Neural progenitor cell (in vitro differentiated cells): ENCODE results near the gene ZBTB24.

Source experiments
- EZH2 ChIP-seq: fragments of 200-600 bp; sonication (generic); IDR thresholded peaks from 2 replicates; pipeline ENCODE4 v1.6.1; 2017; ENCODE audit warnings: antibody characterized with exemption, mild to moderate bottlenecking, moderate library complexity
- EZH2phosphoT487 ChIP-seq: fragments of 200-600 bp; sonication (generic); IDR thresholded peaks from 2 replicates; pipeline ENCODE4 v1.6.1; 2017; ENCODE audit warnings: antibody characterized with exemption
- TF ChIP-seq, protein P1 (sequence below): fragments of 200-600 bp; sonication (generic); IDR thresholded peaks from 2 replicates; pipeline ENCODE4 v1.5.1; 2017; ENCODE audit warnings: antibody characterized with exemption, mild to moderate bottlenecking

DNA sequence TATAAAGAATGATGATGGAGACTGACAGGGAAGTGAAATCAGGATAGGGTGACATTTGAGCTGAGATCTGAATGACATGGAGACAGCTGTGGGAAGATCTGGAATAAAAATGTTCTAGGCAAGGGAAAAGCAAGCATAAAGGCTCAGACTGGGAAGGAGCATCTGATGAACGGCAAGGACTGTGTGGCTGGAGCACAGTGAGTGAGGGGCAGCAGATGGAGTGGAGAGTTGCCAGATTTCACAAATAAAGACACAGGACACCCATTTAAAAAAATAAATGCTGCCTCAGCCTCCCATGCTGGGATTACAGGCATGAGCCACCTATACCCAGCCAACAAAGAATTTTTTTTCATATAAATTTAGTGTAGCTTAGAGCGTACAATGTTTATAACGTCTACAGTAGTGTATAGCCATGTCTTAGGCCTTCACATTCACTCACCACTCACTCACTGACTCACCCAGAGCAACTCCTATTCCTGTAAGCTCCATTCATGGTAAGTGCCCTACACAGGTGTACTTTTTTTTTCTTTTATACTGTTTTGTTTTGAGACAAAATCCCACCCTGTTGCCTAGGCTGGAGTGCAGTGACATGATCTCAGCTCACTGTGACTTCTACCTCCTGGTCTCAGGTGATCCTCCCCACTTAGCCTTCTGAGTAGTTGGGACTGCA is 2.4 kb upstream of the ZBTB24 start:
- TF ChIP-seq, protein P1, sequence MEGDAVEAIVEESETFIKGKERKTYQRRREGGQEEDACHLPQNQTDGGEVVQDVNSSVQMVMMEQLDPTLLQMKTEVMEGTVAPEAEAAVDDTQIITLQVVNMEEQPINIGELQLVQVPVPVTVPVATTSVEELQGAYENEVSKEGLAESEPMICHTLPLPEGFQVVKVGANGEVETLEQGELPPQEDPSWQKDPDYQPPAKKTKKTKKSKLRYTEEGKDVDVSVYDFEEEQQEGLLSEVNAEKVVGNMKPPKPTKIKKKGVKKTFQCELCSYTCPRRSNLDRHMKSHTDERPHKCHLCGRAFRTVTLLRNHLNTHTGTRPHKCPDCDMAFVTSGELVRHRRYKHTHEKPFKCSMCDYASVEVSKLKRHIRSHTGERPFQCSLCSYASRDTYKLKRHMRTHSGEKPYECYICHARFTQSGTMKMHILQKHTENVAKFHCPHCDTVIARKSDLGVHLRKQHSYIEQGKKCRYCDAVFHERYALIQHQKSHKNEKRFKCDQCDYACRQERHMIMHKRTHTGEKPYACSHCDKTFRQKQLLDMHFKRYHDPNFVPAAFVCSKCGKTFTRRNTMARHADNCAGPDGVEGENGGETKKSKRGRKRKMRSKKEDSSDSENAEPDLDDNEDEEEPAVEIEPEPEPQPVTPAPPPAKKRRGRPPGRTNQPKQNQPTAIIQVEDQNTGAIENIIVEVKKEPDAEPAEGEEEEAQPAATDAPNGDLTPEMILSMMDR: no peak
- TF ChIP-seq EZH2 (no peak), EZH2phosphoT487 (no peak)
